Lung (tissue), 12 donors: ENCODE results near the gene FAM200B. TPM values are rescaled to one million over a fixed set of nuclear protein-coding genes. Genes with fewer than 3 reads are reported as not detected.

ENCODE experiments used
- ATAC-seq: fragments of 200-7000 bp; cut with Tn5 transposase; one replicate; pipeline ENCODE4 v1.9.1; 2020; ENCODE audit warnings: moderate number of reproducible peaks; ENCODE audit not compliant: insufficient read depth, low FRiP score
- DNase-seq, 3 donors: peaks; one replicate each; pipeline ENCODE4 v3.0.0-alpha.2; 2013 to 2017
- H3K27ac ChIP-seq, 2 donors: one replicate each; pipeline ENCODE4 v1.5.1; 2013; ENCODE audit warnings: mild to moderate bottlenecking in 2 of 2, moderate library complexity in 2 of 2, control low read depth in 1 of 2, inconsistent platforms in 1 of 2, low read depth in 1 of 2, low read length in 1 of 2
- H3K27me3 ChIP-seq, 3 donors: one replicate each; pipeline ENCODE4 v1.5.1; 2013; ENCODE audit warnings: low read length in 2 of 3; ENCODE audit not compliant: control insufficient read depth in 3 of 3, insufficient read depth in 3 of 3
- H3K36me3 ChIP-seq, 4 donors: one replicate each; pipeline ENCODE4 v1.5.1; 2013; ENCODE audit warnings: low read length in 4 of 4, mild to moderate bottlenecking in 1 of 4, moderate library complexity in 1 of 4; ENCODE audit not compliant: control insufficient read depth in 4 of 4, insufficient read depth in 4 of 4
- H3K4me1 ChIP-seq, 5 donors: one replicate each; pipeline ENCODE4 v1.5.1; 2013; ENCODE audit warnings: low read length in 5 of 5, mild to moderate bottlenecking in 2 of 5, moderate library complexity in 1 of 5; ENCODE audit not compliant: control insufficient read depth in 5 of 5, insufficient read depth in 5 of 5
- H3K4me3 ChIP-seq: one replicate; pipeline ENCODE4 v1.5.1; 2013; ENCODE audit warnings: mild to moderate bottlenecking, control low read depth, moderate library complexity
- H3K9ac ChIP-seq, 2 donors: one replicate each; pipeline ENCODE4 v1.5.1; 2013; ENCODE audit warnings: low read length in 2 of 2, control low read depth in 1 of 2; ENCODE audit not compliant: insufficient read depth in 1 of 2
- H3K9me3 ChIP-seq, 4 donors: one replicate each; pipeline ENCODE4 v1.5.1; 2013; ENCODE audit warnings: low read length in 3 of 4, mild to moderate bottlenecking in 1 of 4, moderate library complexity in 1 of 4; ENCODE audit not compliant: control insufficient read depth in 4 of 4, insufficient read depth in 3 of 4
- WGBS, 2 donors: extraction: QIAGEN DNeasy Blood & Tissue Kit; methylation state at CpG; one replicate each; pipeline ENCODE4 v1.1.7; 2013; 5-methylcytosine and 5-hydroxymethylcytosine counted together
- polyA plus RNA-seq, 2 donors: library from polyadenylated mRNA; stranded (reverse); fragments of 200-250 nt; gene quantifications; one replicate each; pipeline ENCODE4 v1.2.1, GENCODE V29; 2013
- total RNA-seq, 2 donors: library from RNA; depleted of rRNA in 1 of 2; stranded (reverse); fragments of >200 nt in 1 of 2; gene quantifications; one replicate each; pipeline ENCODE4 v1.2.1, GENCODE V29; 2014 to 2021
- TF ChIP-seq, protein P1 (sequence below): IDR thresholded peaks from 2 replicates; pipeline ENCODE4 v1.5.1; 2012; ENCODE audit warnings: mild to moderate bottlenecking; ENCODE audit errors: control extremely low read depth, extremely low read depth
- donor health status: control.
- donor health status: control.
- donor health status: Bipolar disorder and iron deficiency.
- donor health status: healthy.
- donor health status: DM: yes; HTN: yes; CAD: no.

The FAM200B gene
- total and polyA plus RNA-seq, 4 donors: 19.3 to 56.0 (median 27.2) TPM

DNA sequence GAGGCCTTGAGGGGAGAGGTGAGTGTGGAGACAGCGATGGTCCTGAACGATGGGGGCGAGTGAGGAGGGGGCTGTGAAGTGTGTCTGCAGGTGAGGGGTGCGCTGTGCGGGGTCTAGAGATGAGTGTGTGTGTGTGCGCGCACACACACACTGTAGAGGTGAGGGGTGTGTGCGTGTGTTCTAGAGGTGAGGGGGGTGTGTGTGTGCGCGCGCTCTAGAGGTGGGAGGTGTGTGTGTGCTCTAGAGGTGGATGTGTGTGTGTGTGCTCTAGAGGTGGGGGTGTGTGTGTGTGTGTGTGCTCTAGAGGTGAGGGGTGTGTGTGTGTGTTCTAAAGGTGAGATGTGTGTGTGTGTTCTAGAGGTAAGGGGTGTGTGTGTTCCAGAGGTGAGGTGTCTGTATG is 21.8 kb downstream of the FAM200B start:
- TF ChIP-seq, protein P1, sequence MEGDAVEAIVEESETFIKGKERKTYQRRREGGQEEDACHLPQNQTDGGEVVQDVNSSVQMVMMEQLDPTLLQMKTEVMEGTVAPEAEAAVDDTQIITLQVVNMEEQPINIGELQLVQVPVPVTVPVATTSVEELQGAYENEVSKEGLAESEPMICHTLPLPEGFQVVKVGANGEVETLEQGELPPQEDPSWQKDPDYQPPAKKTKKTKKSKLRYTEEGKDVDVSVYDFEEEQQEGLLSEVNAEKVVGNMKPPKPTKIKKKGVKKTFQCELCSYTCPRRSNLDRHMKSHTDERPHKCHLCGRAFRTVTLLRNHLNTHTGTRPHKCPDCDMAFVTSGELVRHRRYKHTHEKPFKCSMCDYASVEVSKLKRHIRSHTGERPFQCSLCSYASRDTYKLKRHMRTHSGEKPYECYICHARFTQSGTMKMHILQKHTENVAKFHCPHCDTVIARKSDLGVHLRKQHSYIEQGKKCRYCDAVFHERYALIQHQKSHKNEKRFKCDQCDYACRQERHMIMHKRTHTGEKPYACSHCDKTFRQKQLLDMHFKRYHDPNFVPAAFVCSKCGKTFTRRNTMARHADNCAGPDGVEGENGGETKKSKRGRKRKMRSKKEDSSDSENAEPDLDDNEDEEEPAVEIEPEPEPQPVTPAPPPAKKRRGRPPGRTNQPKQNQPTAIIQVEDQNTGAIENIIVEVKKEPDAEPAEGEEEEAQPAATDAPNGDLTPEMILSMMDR: no peak

DNA sequence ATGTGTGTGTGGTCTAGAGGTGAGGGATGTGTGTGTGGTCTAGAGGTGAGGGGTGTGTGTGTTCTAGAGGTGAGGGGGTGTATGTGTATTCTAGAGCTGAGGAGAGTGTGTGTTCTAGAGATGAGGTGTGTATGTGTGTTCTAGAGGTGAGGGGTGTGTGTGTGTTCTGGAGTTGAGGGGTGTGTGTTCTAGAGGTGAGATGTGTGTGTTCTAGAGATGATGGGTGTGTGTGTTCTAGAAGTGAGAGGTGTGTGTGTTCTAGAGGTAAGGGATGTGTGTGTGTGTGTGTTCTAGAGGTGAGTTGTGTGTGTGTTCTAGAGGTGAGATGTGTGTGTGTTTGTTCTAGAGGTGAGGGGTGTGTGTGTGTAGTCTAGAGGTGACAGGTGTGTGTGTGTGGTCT is 22.5 kb downstream of the FAM200B start:
- Histone ChIP-seq H3K4me1 (peaks cover 0 to 4% (median 2%) of the 10 kb centered on the region in 5 donors), H3K27me3 (no peaks in the 10 kb centered on the region), H3K9ac (no peak overlapping the region), H3K4me3 (no peak overlapping the region), H3K9me3 (no peaks in the 10 kb centered on the region), H3K27ac (no peak overlapping the region), H3K36me3 (no peaks in the 10 kb centered on the region)
- TF ChIP-seq, protein P1: no peak
- no peak for DNase-seq
- no peak for ATAC-seq

More for the DNA sequence above, 21.8 kb downstream of the FAM200B start:
- Histone ChIP-seq H3K27ac (peak overlapping the region in 1 of 2 donors; percentile 20), H3K4me1 (peaks cover 0 to 4% (median 2%) of the 10 kb centered on the region in 5 donors), H3K27me3 (no peaks in the 10 kb centered on the region), H3K4me3 (no peak overlapping the region), H3K36me3 (no peaks in the 10 kb centered on the region), H3K9me3 (no peaks in the 10 kb centered on the region), H3K9ac (no peak overlapping the region)
- ATAC-seq (no peak), DNase-seq (no peak)
- WGBS, 2 donors: 75 to 90% methylated on average over 11 of the region's 11 CpGs

DNA sequence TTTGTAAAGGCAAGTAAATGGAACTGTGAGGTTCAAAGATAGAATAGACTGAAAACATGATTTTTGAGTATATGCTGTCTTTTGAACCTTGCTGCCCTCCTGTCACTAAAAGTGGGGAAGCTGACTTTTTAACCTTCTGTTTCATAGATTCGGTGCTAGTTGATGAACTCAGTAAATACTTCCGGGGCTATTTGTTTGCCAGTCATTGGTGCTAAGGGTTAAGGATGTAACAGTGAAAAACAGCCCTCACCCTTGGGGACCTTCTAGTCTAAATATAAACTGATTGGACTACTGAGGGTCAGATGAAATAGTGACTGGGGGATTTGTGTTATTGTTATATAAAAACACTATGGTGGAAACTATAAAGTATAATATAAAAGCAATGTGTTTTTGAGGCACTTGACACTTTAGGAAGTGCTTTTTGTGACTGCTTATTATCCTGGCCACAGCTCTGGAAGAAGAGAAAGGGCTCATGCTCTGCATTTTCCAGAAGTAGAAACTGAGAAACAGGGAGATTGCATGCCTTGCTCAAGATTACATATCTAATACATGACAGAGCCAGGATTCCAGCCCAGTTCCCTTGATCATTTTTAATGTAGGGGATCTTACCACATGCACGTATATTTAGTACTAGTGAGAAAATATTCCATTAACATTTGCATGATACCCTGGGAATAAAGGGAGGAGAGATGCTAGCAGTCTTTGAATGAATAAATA is 25.2 kb downstream of the FAM200B start:
- no peaks in the 10 kb centered on the region for H3K9me3 ChIP-seq
- DNase-seq (no peak), ATAC-seq (no peak)
- no peak overlapping the region for H3K4me3 ChIP-seq
- H3K36me3 ChIP-seq: no peaks in the 10 kb centered on the region
- 59 to 80% methylated on average over 3 of the region's 3 CpGs for WGBS, 2 donors
- no peak overlapping the region for H3K9ac ChIP-seq
- no peak overlapping the region for H3K27ac ChIP-seq
- H3K27me3 ChIP-seq: no peaks in the 10 kb centered on the region
- H3K4me1 ChIP-seq: peaks cover 0 to 4% (median 2%) of the 10 kb centered on the region in 5 donors
- TF ChIP-seq, protein P1: no peak

DNA sequence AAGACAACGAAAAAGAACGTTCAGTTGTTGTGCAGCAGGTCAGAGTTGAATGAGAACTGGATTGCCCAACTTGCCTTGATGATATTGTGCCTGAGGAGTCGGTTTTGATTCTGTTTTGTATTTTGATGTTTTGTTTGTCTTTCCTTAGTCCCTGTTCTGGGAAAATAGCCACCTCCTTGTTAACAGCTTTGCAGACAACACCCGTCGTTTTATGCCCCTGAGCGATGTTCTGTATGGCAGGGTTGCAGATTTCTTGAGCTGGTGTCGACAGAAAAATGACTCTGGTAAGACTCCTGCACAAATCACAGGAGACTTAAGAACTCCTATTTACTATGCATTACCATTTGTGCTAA is 25.7 kb downstream of the FAM200B start:
- Histone ChIP-seq H3K9ac (no peak overlapping the region), H3K9me3 (no peaks in the 10 kb centered on the region), H3K27me3 (no peaks in the 10 kb centered on the region), H3K36me3 (no peaks in the 10 kb centered on the region), H3K4me1 (peaks cover 0 to 4% (median 1%) of the 10 kb centered on the region in 5 donors), H3K4me3 (no peak overlapping the region), H3K27ac (no peak overlapping the region)
- ATAC-seq: no peak
- whole genome bisulfite sequencing, 2 donors: 58 to 77% methylated on average over 7 of the region's 7 CpGs
- DNase-seq: no peak
- TF ChIP-seq, protein P1: no peak
